ENCODE measurements around the gene AQP6.

DNA sequence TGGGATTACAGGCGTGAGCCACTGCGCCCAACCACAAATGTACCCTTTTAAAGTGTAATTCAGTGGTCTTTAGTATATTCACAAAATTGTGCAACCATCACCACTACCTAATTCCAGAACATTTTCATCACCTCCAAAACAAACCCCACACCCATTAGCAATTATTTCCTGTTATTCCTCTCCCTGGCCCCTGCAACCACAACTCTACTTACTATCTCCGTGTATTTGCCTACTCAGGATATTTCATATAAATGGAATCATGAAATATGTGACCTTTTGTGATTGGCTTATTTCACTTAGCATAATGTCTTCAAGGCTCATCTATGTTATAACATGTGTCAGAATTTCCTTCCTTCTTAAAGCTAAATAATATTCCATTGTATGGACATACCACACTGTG lies 38.2 kb upstream of the AQP6 start:
- no peak for TF ChIP-seq EZH2 (IDR thresholded peaks at IDR 0.05; ENCODE audit: low read length, missing control alignments)
- TF ChIP-seq, protein P1, sequence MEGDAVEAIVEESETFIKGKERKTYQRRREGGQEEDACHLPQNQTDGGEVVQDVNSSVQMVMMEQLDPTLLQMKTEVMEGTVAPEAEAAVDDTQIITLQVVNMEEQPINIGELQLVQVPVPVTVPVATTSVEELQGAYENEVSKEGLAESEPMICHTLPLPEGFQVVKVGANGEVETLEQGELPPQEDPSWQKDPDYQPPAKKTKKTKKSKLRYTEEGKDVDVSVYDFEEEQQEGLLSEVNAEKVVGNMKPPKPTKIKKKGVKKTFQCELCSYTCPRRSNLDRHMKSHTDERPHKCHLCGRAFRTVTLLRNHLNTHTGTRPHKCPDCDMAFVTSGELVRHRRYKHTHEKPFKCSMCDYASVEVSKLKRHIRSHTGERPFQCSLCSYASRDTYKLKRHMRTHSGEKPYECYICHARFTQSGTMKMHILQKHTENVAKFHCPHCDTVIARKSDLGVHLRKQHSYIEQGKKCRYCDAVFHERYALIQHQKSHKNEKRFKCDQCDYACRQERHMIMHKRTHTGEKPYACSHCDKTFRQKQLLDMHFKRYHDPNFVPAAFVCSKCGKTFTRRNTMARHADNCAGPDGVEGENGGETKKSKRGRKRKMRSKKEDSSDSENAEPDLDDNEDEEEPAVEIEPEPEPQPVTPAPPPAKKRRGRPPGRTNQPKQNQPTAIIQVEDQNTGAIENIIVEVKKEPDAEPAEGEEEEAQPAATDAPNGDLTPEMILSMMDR (conservative IDR thresholded peaks at IDR 0.05 in 1 of 2, IDR thresholded peaks at IDR 0.05 in 1 of 2; ENCODE audit: low read depth in 1 of 2, low read length in 2 of 2): no peak

All from fibroblast of lung (primary cell).